Nephron (organoid): ENCODE data around the gene DBF4B.
"Not testable (repeated sequence)": the region's sequence is repeated elsewhere in the genome, so short reads cannot be mapped to it uniquely, and the experiment has no call there.

ENCODE experiments used
- H3K27ac Mint-ChIP-seq, 3 experiments: 2 replicates each; pipeline ENCODE4 v1.8.0; 2020; ENCODE audit warnings: mixed read lengths in 3 of 3, mild to moderate bottlenecking in 2 of 3, moderate library complexity in 1 of 3
- H3K27me3 Mint-ChIP-seq: 2 replicates; pipeline ENCODE4 v1.8.0; 2021; ENCODE audit warnings: low read depth, mild to moderate bottlenecking, moderate library complexity, mixed read lengths
- H3K36me3 Mint-ChIP-seq: 2 replicates; pipeline ENCODE4 v1.8.0; 2020; ENCODE audit warnings: low read depth, mixed read lengths
- H3K4me1 Mint-ChIP-seq: 2 replicates; pipeline ENCODE4 v1.8.0; 2020; ENCODE audit warnings: mixed read lengths
- H3K4me3 Mint-ChIP-seq, 3 experiments: 2 replicates each; pipeline ENCODE4 v1.8.0; 2020; ENCODE audit warnings: mild to moderate bottlenecking in 3 of 3, mixed read lengths in 3 of 3, moderate library complexity in 2 of 3
- H3K9me3 Mint-ChIP-seq: 2 replicates; pipeline ENCODE4 v1.8.0; 2020; ENCODE audit warnings: mixed read lengths
- TF ChIP-seq, protein P1 (sequence below), 3 experiments: fragments of 200-600 bp; sonication (generic); IDR thresholded peaks; one replicate each; pipeline ENCODE4 v1.5.0; 2021; ENCODE audit warnings: antibody characterized with exemption in 3 of 3; ENCODE audit not compliant: unreplicated experiment in 3 of 3

The DBF4B gene

DNA sequence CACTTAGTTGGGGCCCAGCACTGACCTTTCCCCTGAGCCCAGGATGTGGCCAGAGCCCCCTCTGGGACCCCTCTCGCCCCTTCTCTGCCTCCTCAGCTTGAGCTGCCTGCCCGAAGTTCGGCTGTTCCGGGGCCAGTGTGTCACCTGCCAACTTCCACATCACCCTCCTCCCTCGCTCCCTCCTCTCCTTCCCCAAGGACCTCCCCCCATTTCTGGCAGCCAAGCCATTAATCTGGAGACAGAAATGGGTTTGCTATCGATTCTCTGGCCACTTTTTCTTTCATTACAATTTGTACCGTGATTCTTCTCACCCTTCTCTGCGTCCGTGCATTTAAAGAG, 41.5 kb downstream of the DBF4B start:
- Mint-ChIP-seq H3K4me3 (peak overlapping the region; percentile 61 to 75 (median 73)), H3K36me3 (peaks cover 6% of the 10 kb centered on the region), H3K4me1 (peaks cover 23% of the 10 kb centered on the region), H3K27ac (peak overlapping the region; percentile 89 to 92 (median 91)), H3K27me3 (no peaks in the 10 kb centered on the region), H3K9me3 (no peaks in the 10 kb centered on the region)
- TF ChIP-seq, protein P1, sequence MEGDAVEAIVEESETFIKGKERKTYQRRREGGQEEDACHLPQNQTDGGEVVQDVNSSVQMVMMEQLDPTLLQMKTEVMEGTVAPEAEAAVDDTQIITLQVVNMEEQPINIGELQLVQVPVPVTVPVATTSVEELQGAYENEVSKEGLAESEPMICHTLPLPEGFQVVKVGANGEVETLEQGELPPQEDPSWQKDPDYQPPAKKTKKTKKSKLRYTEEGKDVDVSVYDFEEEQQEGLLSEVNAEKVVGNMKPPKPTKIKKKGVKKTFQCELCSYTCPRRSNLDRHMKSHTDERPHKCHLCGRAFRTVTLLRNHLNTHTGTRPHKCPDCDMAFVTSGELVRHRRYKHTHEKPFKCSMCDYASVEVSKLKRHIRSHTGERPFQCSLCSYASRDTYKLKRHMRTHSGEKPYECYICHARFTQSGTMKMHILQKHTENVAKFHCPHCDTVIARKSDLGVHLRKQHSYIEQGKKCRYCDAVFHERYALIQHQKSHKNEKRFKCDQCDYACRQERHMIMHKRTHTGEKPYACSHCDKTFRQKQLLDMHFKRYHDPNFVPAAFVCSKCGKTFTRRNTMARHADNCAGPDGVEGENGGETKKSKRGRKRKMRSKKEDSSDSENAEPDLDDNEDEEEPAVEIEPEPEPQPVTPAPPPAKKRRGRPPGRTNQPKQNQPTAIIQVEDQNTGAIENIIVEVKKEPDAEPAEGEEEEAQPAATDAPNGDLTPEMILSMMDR (IDR thresholded peaks at IDR 0.05; ENCODE audit: unreplicated experiment in 3 of 3), result no peak

DNA sequence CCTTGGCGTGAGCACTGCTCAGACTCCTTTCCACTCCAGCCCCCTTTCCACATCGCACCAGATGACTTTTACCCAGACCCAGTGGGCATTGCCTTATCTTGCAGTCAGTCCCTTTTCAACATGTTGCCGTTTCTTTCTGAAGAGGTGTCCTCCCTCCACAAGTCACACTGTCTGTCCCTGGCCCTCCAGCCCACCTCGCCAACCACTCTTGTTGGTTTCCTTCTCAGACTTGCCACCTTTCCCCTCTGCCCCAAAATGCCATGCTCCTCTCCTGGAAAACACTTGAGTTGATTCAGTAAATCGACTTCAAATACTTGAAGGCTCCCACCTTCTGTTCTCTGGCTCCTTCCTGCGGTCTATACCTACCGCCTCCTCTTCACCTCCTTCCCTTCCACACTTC, 42.9 kb downstream of the DBF4B start:
- peaks cover 23% of the 10 kb centered on the region for H3K4me1 Mint-ChIP-seq
- peak overlapping the region; percentile 13 to 91 (median 18) for H3K27ac Mint-ChIP-seq
- H3K36me3 Mint-ChIP-seq, result peaks cover 6% of the 10 kb centered on the region
- H3K4me3 Mint-ChIP-seq, result peak overlapping the region in 2 of 3 experiments; percentile 25 to 43
- H3K27me3 Mint-ChIP-seq, result no peaks in the 10 kb centered on the region
- no peaks in the 10 kb centered on the region for H3K9me3 Mint-ChIP-seq
- TF ChIP-seq, protein P1 (IDR thresholded peaks at IDR 0.05; ENCODE audit: unreplicated experiment in 3 of 3), result no peak

DNA sequence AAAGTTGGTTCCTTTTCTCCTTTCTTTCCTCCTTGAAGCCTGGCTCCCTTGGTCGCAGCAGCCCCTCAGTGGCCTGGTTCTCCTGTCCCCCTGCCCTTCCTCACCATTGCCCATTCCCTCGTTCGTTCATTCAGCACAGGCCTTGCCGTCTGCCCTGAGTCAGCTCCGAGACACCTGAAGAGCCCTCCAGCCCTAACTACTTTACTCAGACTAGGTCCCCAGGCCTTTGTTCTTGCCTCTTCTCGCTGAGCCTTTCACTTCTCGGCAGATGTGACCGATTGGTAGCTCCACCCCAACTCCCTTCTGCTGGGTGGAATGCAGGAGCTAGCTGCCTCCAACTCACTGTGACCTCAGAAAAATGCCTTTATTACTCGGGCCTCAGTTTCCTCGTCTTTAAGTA, 43.3 kb downstream of the DBF4B start:
- Mint-ChIP-seq H3K4me1 (peaks cover 23% of the 10 kb centered on the region), H3K36me3 (peaks cover 6% of the 10 kb centered on the region), H3K27me3 (no peaks in the 10 kb centered on the region), H3K9me3 (no peaks in the 10 kb centered on the region), H3K4me3 (peak overlapping the region in 1 of 3 experiments; percentile 25), H3K27ac (peak overlapping the region in 2 of 3 experiments; percentile 13 to 91)
- TF ChIP-seq, protein P1 (IDR thresholded peaks at IDR 0.05; ENCODE audit: unreplicated experiment in 3 of 3), result no peak

DNA sequence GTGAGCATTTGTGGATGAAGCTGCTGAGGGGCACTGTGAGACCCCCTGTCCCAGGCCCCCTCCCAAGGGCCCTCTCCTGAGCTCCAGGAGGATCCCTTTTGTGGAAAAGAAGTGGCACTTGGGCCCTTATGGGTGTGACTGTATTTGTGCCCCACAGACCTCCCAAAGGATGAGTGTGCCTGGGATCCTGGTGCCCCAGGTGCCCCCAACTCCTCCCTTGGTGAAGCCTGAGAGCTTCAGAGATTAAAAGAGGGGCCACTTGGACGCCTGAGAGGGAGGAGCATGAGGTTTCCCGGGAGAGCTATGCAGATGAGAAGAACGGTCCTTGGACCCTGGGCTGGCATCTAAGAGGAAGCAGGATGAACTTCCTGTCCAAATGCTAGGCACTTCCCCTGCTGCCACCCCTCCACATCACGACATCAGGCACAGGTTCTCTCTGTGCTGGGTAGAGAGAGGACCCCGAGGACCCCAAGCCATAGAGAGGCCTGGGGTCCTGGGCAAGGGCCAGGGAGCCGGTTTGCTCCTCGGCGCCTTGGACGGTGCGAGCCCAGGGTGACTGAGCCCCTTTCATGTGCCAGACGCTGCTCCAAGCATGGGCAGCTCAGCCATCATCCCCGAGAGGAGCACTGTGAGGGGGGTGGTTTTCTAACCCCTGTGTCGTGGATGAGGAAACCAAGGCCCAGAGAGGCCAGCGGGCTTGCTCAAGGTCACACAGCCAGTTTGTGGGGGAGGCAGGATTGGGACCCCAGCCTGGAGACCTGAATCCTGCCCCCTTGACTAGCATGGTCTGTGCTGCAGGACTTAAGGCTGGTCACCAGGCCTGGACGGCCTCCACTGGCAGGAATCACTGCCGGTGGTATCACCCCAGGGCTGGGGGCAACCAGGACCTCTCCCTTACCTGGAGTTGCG, 44.7 kb downstream of the DBF4B start:
- Mint-ChIP-seq H3K4me1 (peaks cover 19% of the 10 kb centered on the region), H3K36me3 (no peaks in the 10 kb centered on the region), H3K4me3 (no peak overlapping the region)

DNA sequence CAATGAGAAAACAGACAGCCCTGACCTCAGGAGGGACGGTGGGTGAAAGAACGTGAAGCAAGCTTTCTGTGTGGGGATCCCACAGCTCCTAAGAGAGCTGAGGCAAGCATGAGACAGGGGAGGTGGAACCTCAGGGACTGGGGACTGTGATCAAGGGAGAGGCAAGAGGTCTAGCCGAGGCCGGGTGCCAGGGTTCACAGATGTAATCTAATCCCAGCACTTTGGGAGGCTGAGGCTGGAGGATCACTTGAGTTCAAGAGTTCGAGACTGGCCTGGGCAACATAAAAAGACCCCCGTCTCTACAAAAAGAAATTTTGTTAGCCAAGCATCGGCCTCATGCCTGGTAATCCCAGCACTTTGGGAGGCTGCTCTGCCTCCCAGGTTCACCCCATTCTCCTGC, 45.8 kb downstream of the DBF4B start:
- TF ChIP-seq, protein P1 (IDR thresholded peaks at IDR 0.05; ENCODE audit: unreplicated experiment in 3 of 3), result no peak
- H3K36me3 Mint-ChIP-seq, result no peaks in the 10 kb centered on the region
- peak overlapping the region in 1 of 3 experiments; percentile 4 for H3K4me3 Mint-ChIP-seq
- no peaks in the 10 kb centered on the region for H3K9me3 Mint-ChIP-seq
- peaks cover 19% of the 10 kb centered on the region for H3K4me1 Mint-ChIP-seq
- no peak overlapping the region for H3K27ac Mint-ChIP-seq
- H3K27me3 Mint-ChIP-seq, result peaks cover 13% of the 10 kb centered on the region

More for the DNA sequence above, 44.7 kb downstream of the DBF4B start:
- H3K9me3 Mint-ChIP-seq, result no peaks in the 10 kb centered on the region
- TF ChIP-seq, protein P1 (IDR thresholded peaks at IDR 0.05; ENCODE audit: unreplicated experiment in 3 of 3), result no peak
- H3K27ac Mint-ChIP-seq, result no peak overlapping the region
- peaks cover 12% of the 10 kb centered on the region for H3K27me3 Mint-ChIP-seq

DNA sequence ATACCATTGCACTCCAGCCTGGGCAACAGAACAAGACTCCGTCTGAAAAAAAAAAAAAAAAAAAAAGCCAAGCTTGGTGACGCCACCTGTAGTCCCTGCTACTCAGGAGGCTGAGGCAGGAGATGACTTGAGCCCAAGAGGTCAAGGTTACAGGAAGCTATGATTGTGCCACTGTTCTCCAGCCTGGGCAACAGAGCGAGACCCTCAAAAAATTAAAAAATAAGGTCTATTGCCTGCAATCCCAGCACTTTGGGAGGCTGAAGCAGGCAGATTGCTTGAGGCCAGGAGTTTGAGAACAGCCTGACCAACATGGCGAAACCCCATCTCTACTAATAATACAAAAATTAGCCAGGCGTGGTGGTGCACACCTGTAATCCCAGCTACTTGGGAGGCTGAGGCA, 46.7 kb downstream of the DBF4B start:
- H3K4me3 Mint-ChIP-seq, H3K9me3 Mint-ChIP-seq, H3K36me3 Mint-ChIP-seq, H3K27ac Mint-ChIP-seq: not testable (repeated sequence)
- Mint-ChIP-seq H3K27me3 (peaks cover 13% of the 10 kb centered on the region), H3K4me1 (peaks cover 15% of the 10 kb centered on the region)
